ENCODE data around the gene PRKCH. TPM values are rescaled to one million over a fixed set of nuclear protein-coding genes. Genes with fewer than 3 reads are reported as not detected.

The PRKCH gene
- total and polyA plus RNA-seq, 2 of the 13 experiments (the other 11 are each of a cell fraction or from before 2014, with no cell fraction given) = 0.48 to 1.3 TPM

DNA sequence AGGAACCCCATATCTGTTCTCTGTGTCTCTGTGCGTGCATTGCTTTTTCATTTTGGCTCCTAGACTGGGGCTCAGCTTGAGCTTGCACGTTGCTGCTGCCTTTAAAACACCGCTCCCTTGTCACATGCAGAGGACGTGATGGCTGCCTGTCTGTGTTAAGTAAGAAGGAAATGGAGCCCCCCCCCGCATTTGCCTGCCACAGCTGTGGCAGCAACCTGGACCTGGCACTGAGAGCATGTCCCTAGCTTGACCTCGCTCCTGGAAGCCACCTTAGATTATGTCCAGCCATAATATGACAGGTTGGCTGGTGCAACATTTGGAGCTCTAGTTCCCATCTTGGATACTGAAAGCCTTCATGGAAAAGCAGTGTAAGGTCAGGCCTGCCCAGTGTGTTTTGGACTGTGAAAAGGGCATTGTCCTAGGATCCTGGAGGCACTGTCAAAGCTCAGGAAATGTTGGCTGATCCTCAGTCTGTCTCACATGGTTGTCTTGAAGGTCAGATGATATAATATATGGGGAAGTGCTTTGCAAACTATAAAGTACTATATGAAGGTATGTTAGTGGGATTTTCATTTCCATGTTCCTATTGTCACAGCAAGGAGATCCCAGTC is 73.8 kb downstream of the PRKCH start:
- Histone ChIP-seq H2AFZ (ENCODE audit: low read length) (no peak overlapping the region), H3K9ac (ENCODE audit: insufficient read depth, low read depth, low read length) (no peak overlapping the region), H3K4me1 (ENCODE audit: insufficient read depth, low read length) (no peaks in the 10 kb centered on the region), H4K20me1 (ENCODE audit: insufficient read depth, low read length) (no peaks in the 10 kb centered on the region), H3K4me3 (replicated peaks in 1 of 3; ENCODE audit: insufficient read depth in 1 of 3, low read depth in 2 of 3, low read length in 3 of 3) (no peak overlapping the region), H3K27me3 (ENCODE audit: control insufficient read depth in 1 of 2, insufficient read depth in 2 of 2, low read length in 2 of 2) (peaks cover 0 to under 1% of the 10 kb centered on the region in 2 experiments; a peak in 1 of 5 replicates), H3K27ac (ENCODE audit: extremely low read length, insufficient read depth, low read length) (no peak overlapping the region), H3K4me2 (ENCODE audit: low read depth, low read length) (no peak overlapping the region), H3K79me2 (ENCODE audit: insufficient read depth, low read length) (no peaks in the 10 kb centered on the region), H3K9me3 (ENCODE audit: low read length) (no peaks in the 10 kb centered on the region), H3K36me3 (replicated peaks in 1 of 2; ENCODE audit: control insufficient read depth in 1 of 2, insufficient read depth in 2 of 2, low read length in 2 of 2) (no peaks in the 10 kb centered on the region)
- no peak for FAIRE-seq
- no peak for ATAC-seq
- CTCF ChIA-PET (ENCODE audit: low intra/inter-chr PET ratio, low total read pairs) = no interaction called here
- intact Hi-C loops (cut with micrococcal nuclease; ENCODE audit: unreplicated experiment) = no loop called here
- in situ Hi-C loops (cut with HindIII; ENCODE audit: extremely low pct_ligation_motif_present, low pct_unique_long_range_greater_than_20kb) = no loop called here
- TF ChIP-seq ZFP41 (CRISPR knock-in tag; IDR thresholded peaks at IDR 0.05; ENCODE audit: borderline replicate concordance) = no peak
- TF ChIP-seq ZNF460 (CRISPR knock-in tag; IDR thresholded peaks at IDR 0.05; ENCODE audit: borderline replicate concordance) = no peak
- no peak for TF ChIP-seq CCAR2 (optimal IDR thresholded peaks at IDR 0.05; ENCODE audit: low read depth, low read length)
- TF ChIP-seq AGO2 (optimal IDR thresholded peaks at IDR 0.05; ENCODE audit: low read depth, low read length) = no peak
- no peak for TF ChIP-seq ZNF543 (CRISPR knock-in tag; IDR thresholded peaks at IDR 0.05)
- TF ChIP-seq, protein P1, sequence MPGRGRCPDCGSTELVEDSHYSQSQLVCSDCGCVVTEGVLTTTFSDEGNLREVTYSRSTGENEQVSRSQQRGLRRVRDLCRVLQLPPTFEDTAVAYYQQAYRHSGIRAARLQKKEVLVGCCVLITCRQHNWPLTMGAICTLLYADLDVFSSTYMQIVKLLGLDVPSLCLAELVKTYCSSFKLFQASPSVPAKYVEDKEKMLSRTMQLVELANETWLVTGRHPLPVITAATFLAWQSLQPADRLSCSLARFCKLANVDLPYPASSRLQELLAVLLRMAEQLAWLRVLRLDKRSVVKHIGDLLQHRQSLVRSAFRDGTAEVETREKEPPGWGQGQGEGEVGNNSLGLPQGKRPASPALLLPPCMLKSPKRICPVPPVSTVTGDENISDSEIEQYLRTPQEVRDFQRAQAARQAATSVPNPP (CRISPR knock-in tag; IDR thresholded peaks at IDR 0.05) = no peak
- TF ChIP-seq ZNF567 (CRISPR knock-in tag; IDR thresholded peaks at IDR 0.05; ENCODE audit: borderline replicate concordance) = no peak
- no peak for TF ChIP-seq ZNF30 (CRISPR knock-in tag; IDR thresholded peaks at IDR 0.05)
- TF ChIP-seq NR2F6 (IDR thresholded peaks at IDR 0.05) = no peak
- TF ChIP-seq NR2F6 (CRISPR knock-in tag; IDR thresholded peaks at IDR 0.05) = no peak
- no peak for TF ChIP-seq EED (CRISPR knock-in tag; IDR thresholded peaks at IDR 0.05)
- TF ChIP-seq ZSCAN31 (CRISPR knock-in tag; IDR thresholded peaks at IDR 0.05; ENCODE audit: low read depth) = no peak
- no peak for TF ChIP-seq ADNP (CRISPR knock-in tag; IDR thresholded peaks at IDR 0.05)
- TF ChIP-seq CBX5 (CRISPR knock-in tag; IDR thresholded peaks at IDR 0.05; ENCODE audit: borderline replicate concordance) = no peak
- TF ChIP-seq MAZ (IDR thresholded peaks at IDR 0.05; ENCODE audit: borderline replicate concordance, low read depth, low read length) = no peak
- TF ChIP-seq MAZ (CRISPR knock-in tag; IDR thresholded peaks at IDR 0.05; ENCODE audit: low read depth) = no peak
- TF ChIP-seq, protein P2, sequence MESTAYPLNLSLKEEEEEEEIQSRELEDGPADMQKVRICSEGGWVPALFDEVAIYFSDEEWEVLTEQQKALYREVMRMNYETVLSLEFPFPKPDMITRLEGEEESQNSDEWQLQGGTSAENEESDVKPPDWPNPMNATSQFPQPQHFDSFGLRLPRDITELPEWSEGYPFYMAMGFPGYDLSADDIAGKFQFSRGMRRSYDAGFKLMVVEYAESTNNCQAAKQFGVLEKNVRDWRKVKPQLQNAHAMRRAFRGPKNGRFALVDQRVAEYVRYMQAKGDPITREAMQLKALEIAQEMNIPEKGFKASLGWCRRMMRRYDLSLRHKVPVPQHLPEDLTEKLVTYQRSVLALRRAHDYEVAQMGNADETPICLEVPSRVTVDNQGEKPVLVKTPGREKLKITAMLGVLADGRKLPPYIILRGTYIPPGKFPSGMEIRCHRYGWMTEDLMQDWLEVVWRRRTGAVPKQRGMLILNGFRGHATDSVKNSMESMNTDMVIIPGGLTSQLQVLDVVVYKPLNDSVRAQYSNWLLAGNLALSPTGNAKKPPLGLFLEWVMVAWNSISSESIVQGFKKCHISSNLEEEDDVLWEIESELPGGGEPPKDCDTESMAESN (CRISPR knock-in tag; conservative IDR thresholded peaks at IDR 0.05) = no peak
- no peak for TF ChIP-seq ZFP1 (CRISPR knock-in tag; IDR thresholded peaks at IDR 0.05)
- no peak for TF ChIP-seq SP4 (CRISPR knock-in tag; IDR thresholded peaks at IDR 0.05)
- TF ChIP-seq, protein P3, sequence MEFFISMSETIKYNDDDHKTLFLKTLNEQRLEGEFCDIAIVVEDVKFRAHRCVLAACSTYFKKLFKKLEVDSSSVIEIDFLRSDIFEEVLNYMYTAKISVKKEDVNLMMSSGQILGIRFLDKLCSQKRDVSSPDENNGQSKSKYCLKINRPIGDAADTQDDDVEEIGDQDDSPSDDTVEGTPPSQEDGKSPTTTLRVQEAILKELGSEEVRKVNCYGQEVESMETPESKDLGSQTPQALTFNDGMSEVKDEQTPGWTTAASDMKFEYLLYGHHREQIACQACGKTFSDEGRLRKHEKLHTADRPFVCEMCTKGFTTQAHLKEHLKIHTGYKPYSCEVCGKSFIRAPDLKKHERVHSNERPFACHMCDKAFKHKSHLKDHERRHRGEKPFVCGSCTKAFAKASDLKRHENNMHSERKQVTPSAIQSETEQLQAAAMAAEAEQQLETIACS (CRISPR knock-in tag; IDR thresholded peaks at IDR 0.05) = no peak
- 35% methylated on average over 5 of the region's 6 CpGs for WGBS (ENCODE audit: low lambda C conversion rate)
- BruUV-seq (replicated peaks) = no TSS peak
- POLR2A ChIA-PET = no interaction called here
- DNase-seq (ENCODE audit: low spot score) = no peak
